ENCODE data around the gene CD2.

Gene CD2

DNA sequence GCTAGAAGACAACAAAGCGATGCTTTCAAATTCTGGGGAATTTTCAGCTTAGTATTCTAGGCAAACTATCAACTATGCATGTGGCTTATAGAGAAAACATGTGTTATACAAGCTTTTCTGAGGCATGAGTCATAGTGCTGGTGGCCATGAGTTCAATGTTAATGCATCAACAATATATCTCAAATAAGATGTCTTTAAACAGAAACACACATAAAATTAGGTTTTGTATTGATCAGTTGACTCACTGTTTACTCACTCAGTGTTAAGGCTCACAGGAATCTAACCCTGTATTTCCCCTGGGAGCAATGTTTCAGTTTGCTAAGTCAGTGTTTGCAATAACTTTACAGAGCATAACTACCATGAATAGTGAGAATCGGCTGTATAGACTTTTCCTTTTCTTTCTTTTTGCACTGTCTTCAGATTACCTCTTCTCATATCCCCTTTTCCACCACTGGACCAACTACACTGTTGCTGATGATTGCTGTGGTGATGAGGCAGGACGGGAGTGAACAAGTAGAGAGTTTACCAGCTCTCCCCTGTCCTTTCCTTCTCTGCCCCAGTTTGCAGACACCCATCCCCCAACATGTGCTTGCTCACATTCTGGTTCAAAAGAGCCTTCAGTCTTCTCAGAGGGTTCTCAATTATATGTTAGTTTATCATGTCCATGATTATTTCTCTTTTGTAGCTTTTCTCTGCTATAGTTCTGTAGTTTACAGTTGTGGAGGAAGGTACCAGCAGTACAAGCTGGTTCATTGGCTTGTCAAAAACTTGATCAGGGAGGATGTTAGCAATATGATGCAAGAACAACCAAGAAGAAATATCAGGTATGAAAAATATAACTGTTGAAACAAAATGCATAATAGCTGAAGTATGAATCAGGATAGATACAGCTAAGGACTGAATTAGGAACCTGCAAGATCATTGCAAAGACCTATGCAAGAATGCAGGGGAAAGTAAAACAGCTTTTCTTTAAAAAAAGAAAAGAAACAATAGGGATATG, 23.9 kb downstream of the CD2 start:
- no peak for DNase-seq (ENCODE audit: low read depth in 2 of 2)

- no peak for DNase-seq (ENCODE audit: low read depth in 2 of 2)
Measured at GRCh38 chr1:116781034-116781433, 26.8 kb downstream of the CD2 start.

DNA sequence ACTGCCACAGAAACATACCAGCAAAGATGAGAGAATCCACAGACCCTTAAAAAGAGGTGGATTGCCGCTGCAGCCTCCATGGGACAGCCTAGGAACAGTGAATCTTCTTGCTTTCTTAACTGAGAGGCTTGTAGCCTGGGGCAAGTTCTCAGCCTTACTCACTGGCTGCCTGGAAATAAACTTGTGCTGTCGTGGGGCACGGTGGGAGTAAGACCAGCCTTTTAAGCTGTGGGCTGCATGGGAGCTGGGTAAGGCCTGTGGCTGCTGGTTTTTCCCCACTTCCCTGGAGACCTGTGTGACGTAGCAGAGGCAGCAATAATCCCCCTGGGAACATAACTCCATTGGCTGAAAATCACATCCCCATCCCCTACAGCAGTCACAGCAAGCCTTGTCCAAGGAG, 30.8 kb downstream of the CD2 start:
- no peak for DNase-seq (ENCODE audit: low read depth in 2 of 2)

DNA sequence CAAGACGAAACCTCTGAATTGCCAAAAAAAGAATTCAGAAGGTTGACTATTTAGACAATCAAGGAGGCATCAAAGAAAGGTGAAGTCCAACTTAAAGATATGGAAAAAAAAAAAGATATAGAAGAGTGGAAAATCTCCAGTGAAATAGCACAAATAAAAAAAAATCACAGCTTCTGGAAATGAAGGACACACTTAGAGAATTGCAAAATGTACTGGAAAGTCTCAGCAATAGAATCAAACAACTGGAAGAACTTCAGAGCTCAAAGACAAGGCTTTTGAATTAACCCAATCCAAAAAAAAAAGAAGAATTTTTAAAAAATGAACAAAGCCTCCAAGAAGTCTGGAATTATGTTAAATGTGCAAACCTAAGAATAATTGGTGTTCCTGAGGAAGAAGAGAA, 31.8 kb downstream of the CD2 start:
- no peak for DNase-seq (ENCODE audit: low read depth in 2 of 2)

DNA sequence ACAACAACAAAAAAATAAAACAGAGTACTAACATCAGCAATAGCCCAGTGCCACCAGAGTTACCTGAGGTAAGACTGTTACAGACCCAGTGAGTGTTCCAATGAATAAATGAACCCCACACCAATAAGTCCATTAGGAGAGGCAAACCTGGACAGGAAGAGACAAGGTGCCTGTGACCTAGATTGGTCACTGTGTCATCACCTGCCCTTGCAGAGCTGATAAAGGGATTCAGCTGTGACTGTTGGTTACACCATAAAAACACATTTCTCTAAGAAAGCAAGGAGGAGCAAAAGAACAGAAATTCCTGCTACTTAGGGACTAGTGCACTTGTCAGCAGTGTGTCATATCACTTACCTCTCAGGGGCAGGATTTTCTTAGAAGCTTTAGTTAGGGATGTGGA, 37.5 kb downstream of the CD2 start:
- no peak for DNase-seq (ENCODE audit: low read depth in 2 of 2)

- no peak for DNase-seq (ENCODE audit: low read depth in 2 of 2)
Measured at GRCh38 chr1:116793357-116793935, 39.2 kb downstream of the CD2 start.

- DNase-seq (ENCODE audit: low read depth in 2 of 2) = no peak
Measured at GRCh38 chr1:116794371-116794770, 40.1 kb downstream of the CD2 start.

DNA sequence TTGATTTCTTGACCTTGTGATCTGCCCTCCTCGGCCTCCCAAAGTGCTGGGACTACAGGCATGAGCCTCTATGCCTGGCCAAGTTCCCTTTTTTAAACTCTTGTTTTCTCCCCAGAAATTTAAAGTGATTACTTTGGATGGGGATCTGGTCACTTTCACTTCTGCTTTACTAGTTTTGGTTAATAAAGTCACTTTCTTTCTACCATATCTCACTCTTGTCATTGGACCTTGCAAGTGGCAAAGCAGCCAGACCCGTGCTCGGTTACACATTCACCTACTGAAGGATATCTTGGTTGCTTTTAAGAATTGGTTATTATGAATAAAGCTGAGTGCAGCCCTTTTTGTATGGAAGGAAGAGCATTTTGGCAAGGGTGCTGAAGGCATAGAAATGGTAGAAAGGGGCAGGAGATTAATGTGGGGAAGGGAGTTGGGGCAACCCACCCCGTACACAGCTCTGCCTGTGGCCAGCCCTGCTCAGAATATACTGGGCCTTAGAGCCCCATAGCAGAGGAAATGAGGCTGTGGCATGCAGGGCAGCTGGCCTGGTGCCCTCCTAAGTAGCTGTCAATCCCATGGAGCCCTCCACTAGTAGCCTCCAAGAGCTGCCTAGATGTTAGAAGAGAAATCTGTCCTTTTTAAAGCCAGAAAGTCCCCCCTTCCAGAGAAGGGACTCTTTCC, 40.7 kb downstream of the CD2 start:
- no peak for DNase-seq (ENCODE audit: low read depth in 2 of 2)

DNA sequence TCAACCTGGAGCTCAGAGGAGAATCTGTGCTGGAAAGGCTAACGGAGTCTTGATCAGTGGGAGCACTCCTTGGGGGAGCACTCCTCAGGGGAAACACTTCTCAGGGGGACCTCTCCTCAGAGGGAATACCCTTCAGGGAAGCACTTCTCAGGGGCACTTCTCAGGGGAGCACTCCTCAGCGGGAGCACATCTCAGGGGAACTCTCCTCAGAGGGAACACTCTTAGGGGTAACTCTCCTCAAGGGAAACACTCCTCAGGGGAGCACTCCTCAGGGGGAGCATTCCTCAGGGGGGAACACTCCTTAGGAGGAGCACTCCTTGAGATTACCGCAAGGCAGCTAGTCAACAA, 41.2 kb downstream of the CD2 start:
- no peak for DNase-seq (ENCODE audit: low read depth in 2 of 2)

- no peak for DNase-seq (ENCODE audit: low read depth in 2 of 2)
Measured at GRCh38 chr1:116804736-116805135, 50.5 kb downstream of the CD2 start.

DNA sequence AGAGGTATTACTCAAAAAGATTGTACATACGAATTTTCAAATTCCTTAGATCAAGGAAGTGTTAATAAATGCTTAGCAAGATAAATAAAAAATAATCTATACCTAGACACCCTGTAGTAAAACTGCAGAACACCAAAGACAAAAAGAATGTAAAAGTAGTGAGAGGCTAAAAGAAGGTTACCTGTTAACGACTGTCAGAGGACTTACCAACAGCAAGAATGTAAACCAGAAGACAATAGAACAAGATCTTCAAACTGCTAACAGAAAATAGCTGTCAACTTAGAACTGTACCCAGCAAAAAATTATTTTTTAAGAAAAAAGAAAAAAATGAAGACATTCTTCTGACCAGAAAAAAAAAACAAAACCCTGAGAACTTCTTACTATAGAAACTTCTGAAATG, 51.2 kb downstream of the CD2 start:
- no peak for DNase-seq (ENCODE audit: low read depth in 2 of 2)

DNA sequence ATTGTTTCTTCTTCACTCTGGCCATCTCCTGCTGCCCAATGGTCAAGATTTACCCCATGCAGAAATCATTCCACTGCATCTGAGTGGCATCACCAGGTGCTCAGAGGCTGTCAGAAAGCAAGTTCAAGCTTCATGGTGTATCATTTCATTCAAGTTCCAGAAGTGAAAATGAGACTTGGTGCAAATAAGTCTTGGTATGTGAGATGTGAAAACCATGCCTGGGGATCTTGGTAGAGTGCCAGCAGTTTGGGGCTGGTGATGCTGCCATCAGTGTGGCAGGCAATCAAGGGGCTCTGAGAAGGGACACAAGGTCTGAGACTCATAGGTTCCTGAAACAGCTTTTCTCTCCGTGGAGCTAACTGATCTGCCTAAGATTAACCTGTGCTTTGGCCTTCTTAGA, 52.0 kb downstream of the CD2 start:
- peak; percentile 74 to 79 for DNase-seq (ENCODE audit: low read depth in 2 of 2)

GRCh38 chr1:116806671-116807070, 52.4 kb downstream of the CD2 start:
- DNase-seq (ENCODE audit: low read depth in 2 of 2) = no peak

GRCh38 chr1:116807394-116808199, 53.4 kb downstream of the CD2 start:
- no peak for DNase-seq (ENCODE audit: low read depth in 2 of 2)

GRCh38 chr1:116808200-116808847, 54.1 kb downstream of the CD2 start:
- DNase-seq (ENCODE audit: low read depth in 2 of 2) = no peak

DNA sequence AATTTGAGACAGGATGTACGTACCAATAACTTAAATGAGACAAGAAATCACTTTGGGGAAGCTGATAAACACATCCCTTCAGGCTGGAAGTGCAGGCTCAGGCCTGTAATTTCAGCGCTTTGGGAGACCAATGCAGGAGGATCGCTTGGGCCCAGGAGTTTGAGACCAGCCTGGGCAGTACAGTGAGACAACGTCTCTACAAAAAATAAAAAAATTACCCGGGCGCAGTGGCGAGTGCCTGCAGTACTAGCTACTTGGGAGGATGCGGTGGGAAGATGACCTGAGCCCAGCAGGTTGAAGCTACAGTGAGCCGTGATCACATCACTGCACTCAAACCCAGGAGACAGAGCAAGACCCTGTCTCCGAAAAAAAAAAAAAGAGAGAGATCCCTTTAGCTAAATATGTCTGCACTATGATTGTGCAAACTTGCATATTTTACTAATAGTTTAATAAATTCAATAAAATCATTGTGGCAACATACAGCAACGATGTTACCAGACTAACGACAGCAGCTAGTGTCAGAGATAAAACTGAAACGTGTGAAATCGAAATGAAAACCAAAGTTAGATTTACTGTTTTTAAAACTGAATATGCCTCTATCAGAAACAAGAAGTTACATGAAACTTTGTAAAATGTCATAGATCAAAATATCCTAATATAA, 54.7 kb downstream of the CD2 start:
- DNase-seq (ENCODE audit: low read depth in 2 of 2) = no peak

GRCh38 chr1:116811321-116811720, 57.1 kb downstream of the CD2 start:
- DNase-seq (ENCODE audit: low read depth in 2 of 2) = no peak

GRCh38 chr1:116814926-116815723, 60.9 kb downstream of the CD2 start:
- DNase-seq (ENCODE audit: low read depth in 2 of 2) = no peak

- peak; percentile 52 to 77 for DNase-seq (ENCODE audit: low read depth in 2 of 2)
Measured at GRCh38 chr1:116817582-116818064, 63.4 kb downstream of the CD2 start.

Data from stimulated activated CD4-positive, alpha-beta T cell treated with anti-CD3 and anti-CD28 coated beads, Interleukin-4, amount 100 ng/mL, for 48 hours (primary cell).